Measurements from ENCODE around the gene KMT2A.
"Not testable (repeated sequence)": the region's sequence is repeated elsewhere in the genome, so short reads cannot be mapped to it uniquely, and the experiment has no call there.

Gene KMT2A

DNA sequence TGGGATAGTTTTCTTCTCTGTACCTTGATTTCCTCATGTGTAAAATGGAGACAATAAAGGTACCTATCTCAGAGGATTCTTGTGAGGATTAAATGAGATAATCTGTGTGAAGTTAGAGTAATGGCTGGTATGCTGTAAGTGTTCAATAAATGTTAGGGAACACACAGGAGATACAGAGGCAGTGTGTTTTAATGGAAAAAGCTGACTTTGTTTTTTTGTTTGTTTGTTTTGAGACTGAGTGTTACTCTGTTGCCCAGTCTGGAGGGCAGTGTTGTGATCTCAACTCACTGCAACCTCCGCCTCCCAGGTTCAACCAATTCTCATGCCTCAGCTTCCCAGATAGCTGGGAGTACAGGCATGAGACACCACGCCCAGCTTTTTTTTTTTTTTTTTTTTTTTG lies 133.4 kb downstream of the KMT2A start:
- DNase-seq (ENCODE audit: low spot score in 2 of 2), result no peak
- H3K4me3 Mint-ChIP-seq, result no peak overlapping the region
- H3K9me3 Mint-ChIP-seq, result no peaks in the 10 kb centered on the region
- peaks cover 35% of the 10 kb centered on the region for H3K4me1 Mint-ChIP-seq
- ATAC-seq (replicated peaks; ENCODE audit: extremely low read depth, poor library complexity, severe bottlenecking), result no peak
- H3K27me3 Mint-ChIP-seq, result no peaks in the 10 kb centered on the region
- H3K36me3 Mint-ChIP-seq (ENCODE audit: insufficient read depth), result peaks cover 10% of the 10 kb centered on the region
- H3K27ac Mint-ChIP-seq (ENCODE audit: low read depth), result no peak overlapping the region

GRCh38 chr11:118570787-118571186 lies 134.5 kb downstream of the KMT2A start:
- Mint-ChIP-seq H3K27me3 (no peaks in the 10 kb centered on the region), H3K36me3 (ENCODE audit: insufficient read depth) (peaks cover 8% of the 10 kb centered on the region), H3K27ac (ENCODE audit: low read depth) (peak overlapping the region; percentile 90), H3K4me3 (no peak overlapping the region), H3K9me3 (no peaks in the 10 kb centered on the region), H3K4me1 (peaks cover 38% of the 10 kb centered on the region)
- DNase-seq (ENCODE audit: low spot score in 2 of 2) (no peak), ATAC-seq (replicated peaks; ENCODE audit: extremely low read depth, poor library complexity, severe bottlenecking) (no peak)

- Mint-ChIP-seq H3K4me1 (peaks cover 40% of the 10 kb centered on the region), H3K4me3 (peak overlapping the region; percentile 82), H3K27ac (ENCODE audit: low read depth) (peak overlapping the region; percentile 90)
- not testable (repeated sequence) for H3K9me3 Mint-ChIP-seq; ATAC-seq (replicated peaks; ENCODE audit: extremely low read depth, poor library complexity, severe bottlenecking); H3K36me3 Mint-ChIP-seq (ENCODE audit: insufficient read depth); H3K27me3 Mint-ChIP-seq
- peak; percentile 12 to 16 for DNase-seq (ENCODE audit: low spot score in 2 of 2)
Measured at GRCh38 chr11:118571701-118572060, 135.4 kb downstream of the KMT2A start.

DNA sequence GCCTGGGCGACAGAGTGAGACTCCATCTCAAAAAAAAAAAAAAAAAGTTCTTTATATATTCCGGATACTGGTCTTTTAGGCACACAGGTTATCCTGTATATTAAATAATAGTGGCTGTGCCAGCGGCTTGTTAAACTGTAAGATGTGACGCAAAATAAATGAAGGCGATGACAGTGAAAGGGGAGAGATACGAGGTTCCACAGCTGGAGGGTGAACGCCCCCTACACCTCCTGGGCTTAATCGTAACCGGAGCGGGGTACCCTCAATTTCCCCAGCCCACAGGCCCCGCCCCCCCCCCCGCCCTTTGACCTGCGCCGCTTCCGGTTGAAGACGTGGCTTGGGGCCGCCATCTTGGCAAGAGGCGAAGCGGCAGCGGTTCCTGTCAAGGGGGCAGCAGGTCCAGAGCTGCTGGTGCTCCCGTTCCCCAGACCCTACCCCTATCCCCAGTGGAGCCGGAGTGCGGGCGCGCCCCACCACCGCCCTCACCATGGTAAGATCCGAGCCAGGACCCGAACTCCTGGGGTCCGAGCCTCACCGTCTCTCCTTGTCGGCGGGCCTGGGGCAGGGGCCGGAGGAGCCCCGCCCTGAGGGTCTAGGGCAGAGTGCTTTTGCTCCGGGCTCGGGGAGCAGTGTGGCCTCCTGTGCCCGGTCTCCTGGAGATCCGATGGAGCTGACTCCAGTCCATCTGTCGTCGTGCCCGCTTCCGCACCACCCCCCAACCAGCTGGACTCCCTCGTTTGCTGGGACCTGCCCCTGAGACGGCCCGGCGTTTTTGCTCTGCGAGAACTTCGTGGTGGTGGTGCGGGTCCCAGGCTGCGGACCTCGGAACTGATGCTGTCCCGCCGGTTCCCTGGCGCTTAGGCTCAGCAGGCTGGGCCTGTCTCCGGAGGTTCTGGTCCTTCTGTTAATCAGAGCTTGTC lies 136.0 kb downstream of the KMT2A start, which contains the start of gene ARCN1:
Gene ARCN1, plus strand, starts transcription at position 349 of the 920 bp plus-strand sequence. Its CDS starts 139 bp downstream, at position 488.
- Mint-ChIP-seq H3K27me3 (no peaks in the 10 kb centered on the region), H3K4me3 (peak within 1 kb of the TSS; percentile 82), H3K4me1 (peaks cover 46% of the 10 kb centered on the region), H3K9me3 (no peaks in the 10 kb centered on the region), H3K36me3 (ENCODE audit: insufficient read depth) (peaks cover 10% of the 10 kb centered on the region), H3K27ac (ENCODE audit: low read depth) (peak within 1 kb of the TSS; percentile 90)
- ATAC-seq (replicated peaks; ENCODE audit: extremely low read depth, poor library complexity, severe bottlenecking) (peak; percentile 82), DNase-seq (ENCODE audit: low spot score in 2 of 2) (peak; percentile 53 to 65)

DNA sequence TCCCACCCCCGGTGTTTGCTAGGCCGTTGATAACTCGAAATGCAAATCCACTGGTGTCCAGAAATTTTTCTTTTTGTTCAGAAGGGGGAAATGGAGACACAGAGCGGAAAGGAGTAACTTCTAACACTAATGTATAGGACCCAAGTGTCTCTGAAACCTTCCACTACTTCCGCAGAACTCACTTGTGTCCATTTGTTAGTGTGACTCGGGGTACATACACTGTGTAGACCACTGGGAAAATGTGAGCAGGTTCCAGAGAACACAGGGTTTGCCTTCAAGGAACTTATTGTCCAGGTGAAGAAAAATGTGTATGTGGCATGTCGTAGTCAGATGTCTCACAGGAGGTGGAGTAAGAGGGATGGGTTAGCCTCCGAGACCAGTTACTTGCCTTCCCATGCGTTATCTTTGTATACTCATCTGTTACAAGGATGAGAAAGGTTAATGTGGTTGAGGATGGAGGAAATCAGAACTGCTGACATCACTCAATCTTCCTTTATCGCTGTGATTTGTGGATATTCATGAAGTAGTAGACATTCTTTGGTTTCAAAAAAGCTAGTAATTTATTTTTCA lies 136.8 kb downstream of the KMT2A start:
- H3K4me1 Mint-ChIP-seq, result peaks cover 51% of the 10 kb centered on the region
- peaks cover 14% of the 10 kb centered on the region for H3K36me3 Mint-ChIP-seq (ENCODE audit: insufficient read depth)
- peak; percentile 29 for ATAC-seq (replicated peaks; ENCODE audit: extremely low read depth, poor library complexity, severe bottlenecking)
- no peaks in the 10 kb centered on the region for H3K9me3 Mint-ChIP-seq
- H3K27me3 Mint-ChIP-seq, result no peaks in the 10 kb centered on the region
- DNase-seq (ENCODE audit: low spot score in 2 of 2), result peak in 1 of 2 donors; percentile 14
- H3K27ac Mint-ChIP-seq (ENCODE audit: low read depth), result peak overlapping the region; percentile 90
- H3K4me3 Mint-ChIP-seq, result peak overlapping the region; percentile 82

GRCh38 chr11:118574636-118575035 lies 138.3 kb downstream of the KMT2A start:
- Mint-ChIP-seq H3K27ac (ENCODE audit: low read depth) (peak overlapping the region; percentile 75), H3K9me3 (no peaks in the 10 kb centered on the region), H3K36me3 (ENCODE audit: insufficient read depth) (peaks cover 14% of the 10 kb centered on the region), H3K4me1 (peaks cover 56% of the 10 kb centered on the region), H3K27me3 (no peaks in the 10 kb centered on the region), H3K4me3 (peak overlapping the region; percentile 54)
- ATAC-seq (replicated peaks; ENCODE audit: extremely low read depth, poor library complexity, severe bottlenecking), result no peak
- DNase-seq (ENCODE audit: low spot score in 2 of 2), result no peak
